ENCODE measurements around the gene CAST.

- TF ChIP-seq, protein P1, sequence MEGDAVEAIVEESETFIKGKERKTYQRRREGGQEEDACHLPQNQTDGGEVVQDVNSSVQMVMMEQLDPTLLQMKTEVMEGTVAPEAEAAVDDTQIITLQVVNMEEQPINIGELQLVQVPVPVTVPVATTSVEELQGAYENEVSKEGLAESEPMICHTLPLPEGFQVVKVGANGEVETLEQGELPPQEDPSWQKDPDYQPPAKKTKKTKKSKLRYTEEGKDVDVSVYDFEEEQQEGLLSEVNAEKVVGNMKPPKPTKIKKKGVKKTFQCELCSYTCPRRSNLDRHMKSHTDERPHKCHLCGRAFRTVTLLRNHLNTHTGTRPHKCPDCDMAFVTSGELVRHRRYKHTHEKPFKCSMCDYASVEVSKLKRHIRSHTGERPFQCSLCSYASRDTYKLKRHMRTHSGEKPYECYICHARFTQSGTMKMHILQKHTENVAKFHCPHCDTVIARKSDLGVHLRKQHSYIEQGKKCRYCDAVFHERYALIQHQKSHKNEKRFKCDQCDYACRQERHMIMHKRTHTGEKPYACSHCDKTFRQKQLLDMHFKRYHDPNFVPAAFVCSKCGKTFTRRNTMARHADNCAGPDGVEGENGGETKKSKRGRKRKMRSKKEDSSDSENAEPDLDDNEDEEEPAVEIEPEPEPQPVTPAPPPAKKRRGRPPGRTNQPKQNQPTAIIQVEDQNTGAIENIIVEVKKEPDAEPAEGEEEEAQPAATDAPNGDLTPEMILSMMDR (IDR thresholded peaks at IDR 0.05), result no peak
- TF ChIP-seq EP300 (IDR thresholded peaks at IDR 0.05) (no peak), POLR2A (IDR thresholded peaks at IDR 0.05) (no peak)
Measured at GRCh38 chr5:96741891-96742309, 79.7 kb downstream of the CAST start.
